GM12878 (cell line): Measurements from ENCODE around the gene PRR16.

ENCODE experiments used
- EP300 ChIP-seq, 2 experiments: fragments of 150-350 bp in 1 of 2; IDR thresholded peaks; 2 replicates each; pipeline ENCODE4 v1.6.1; 2011 to 2012; ENCODE audit warnings: low read depth in 2 of 2, low read length in 2 of 2, borderline replicate concordance in 1 of 2, improper control_type of control experiment in 1 of 2, inconsistent platforms in 1 of 2; ENCODE audit not compliant: control insufficient read depth in 1 of 2
- JUND ChIP-seq: IDR thresholded peaks from 2 replicates; pipeline ENCODE4 v1.6.1; 2012; ENCODE audit warnings: low read depth, mild to moderate bottlenecking, low read length, improper control_type of control experiment, moderate library complexity
- TF ChIP-seq, protein P1 (sequence below), 3 experiments: IDR thresholded peaks in 2 of 3; conservative IDR thresholded peaks in 1 of 3; 2 replicates each; pipeline ENCODE4 v1.5.1; 2011; ENCODE audit warnings: low read depth in 3 of 3, low read length in 3 of 3, mild to moderate bottlenecking in 3 of 3, control low read depth in 2 of 3, moderate library complexity in 2 of 3, inconsistent platforms in 1 of 3, mixed read lengths in 1 of 3; ENCODE audit not compliant: control insufficient read depth in 2 of 3, insufficient read depth in 1 of 3; ENCODE audit errors: extremely low read depth in 1 of 3
- TF ChIP-seq, protein P2 (sequence below): fragments of 450-650 bp; IDR thresholded peaks from 2 replicates; pipeline ENCODE4 v1.6.1; 2018; ENCODE audit warnings: mild to moderate bottlenecking, low read depth, moderate library complexity; ENCODE audit not compliant: partially characterized antibody

- TF ChIP-seq JUND (no peak), EP300 (IDR thresholded peaks at IDR 0.05; ENCODE audit: borderline replicate concordance in 1 of 2, control insufficient read depth in 1 of 2, low read depth in 2 of 2, low read length in 2 of 2) (no peak)
- TF ChIP-seq, protein P1, sequence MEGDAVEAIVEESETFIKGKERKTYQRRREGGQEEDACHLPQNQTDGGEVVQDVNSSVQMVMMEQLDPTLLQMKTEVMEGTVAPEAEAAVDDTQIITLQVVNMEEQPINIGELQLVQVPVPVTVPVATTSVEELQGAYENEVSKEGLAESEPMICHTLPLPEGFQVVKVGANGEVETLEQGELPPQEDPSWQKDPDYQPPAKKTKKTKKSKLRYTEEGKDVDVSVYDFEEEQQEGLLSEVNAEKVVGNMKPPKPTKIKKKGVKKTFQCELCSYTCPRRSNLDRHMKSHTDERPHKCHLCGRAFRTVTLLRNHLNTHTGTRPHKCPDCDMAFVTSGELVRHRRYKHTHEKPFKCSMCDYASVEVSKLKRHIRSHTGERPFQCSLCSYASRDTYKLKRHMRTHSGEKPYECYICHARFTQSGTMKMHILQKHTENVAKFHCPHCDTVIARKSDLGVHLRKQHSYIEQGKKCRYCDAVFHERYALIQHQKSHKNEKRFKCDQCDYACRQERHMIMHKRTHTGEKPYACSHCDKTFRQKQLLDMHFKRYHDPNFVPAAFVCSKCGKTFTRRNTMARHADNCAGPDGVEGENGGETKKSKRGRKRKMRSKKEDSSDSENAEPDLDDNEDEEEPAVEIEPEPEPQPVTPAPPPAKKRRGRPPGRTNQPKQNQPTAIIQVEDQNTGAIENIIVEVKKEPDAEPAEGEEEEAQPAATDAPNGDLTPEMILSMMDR (IDR thresholded peaks at IDR 0.05 in 2 of 3, conservative IDR thresholded peaks at IDR 0.05 in 1 of 3; ENCODE audit: control insufficient read depth in 2 of 3, extremely low read depth in 1 of 3, insufficient read depth in 1 of 3, low read depth in 3 of 3, low read length in 3 of 3): no peak
- TF ChIP-seq, protein P2, sequence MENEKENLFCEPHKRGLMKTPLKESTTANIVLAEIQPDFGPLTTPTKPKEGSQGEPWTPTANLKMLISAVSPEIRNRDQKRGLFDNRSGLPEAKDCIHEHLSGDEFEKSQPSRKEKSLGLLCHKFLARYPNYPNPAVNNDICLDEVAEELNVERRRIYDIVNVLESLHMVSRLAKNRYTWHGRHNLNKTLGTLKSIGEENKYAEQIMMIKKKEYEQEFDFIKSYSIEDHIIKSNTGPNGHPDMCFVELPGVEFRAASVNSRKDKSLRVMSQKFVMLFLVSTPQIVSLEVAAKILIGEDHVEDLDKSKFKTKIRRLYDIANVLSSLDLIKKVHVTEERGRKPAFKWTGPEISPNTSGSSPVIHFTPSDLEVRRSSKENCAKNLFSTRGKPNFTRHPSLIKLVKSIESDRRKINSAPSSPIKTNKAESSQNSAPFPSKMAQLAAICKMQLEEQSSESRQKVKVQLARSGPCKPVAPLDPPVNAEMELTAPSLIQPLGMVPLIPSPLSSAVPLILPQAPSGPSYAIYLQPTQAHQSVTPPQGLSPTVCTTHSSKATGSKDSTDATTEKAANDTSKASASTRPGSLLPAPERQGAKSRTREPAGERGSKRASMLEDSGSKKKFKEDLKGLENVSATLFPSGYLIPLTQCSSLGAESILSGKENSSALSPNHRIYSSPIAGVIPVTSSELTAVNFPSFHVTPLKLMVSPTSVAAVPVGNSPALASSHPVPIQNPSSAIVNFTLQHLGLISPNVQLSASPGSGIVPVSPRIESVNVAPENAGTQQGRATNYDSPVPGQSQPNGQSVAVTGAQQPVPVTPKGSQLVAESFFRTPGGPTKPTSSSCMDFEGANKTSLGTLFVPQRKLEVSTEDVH: no peak
Observed at GRCh38 chr5:120454094-120454798, 9.9 kb upstream of the PRR16 start.
